Activated CD8-positive, alpha-beta T cell treated with anti-CD3 and anti-CD28 coated beads, Interleukin-2, amount 10 ng/mL, durations not matched to agents 7 days and 5 days (primary cell): Measurements from ENCODE around the gene PVALEF. TPM values are rescaled to one million over a fixed set of nuclear protein-coding genes. Genes with fewer than 3 reads are reported as not detected.
"Not testable (repeated sequence)": the region's sequence is repeated elsewhere in the genome, so short reads cannot be mapped to it uniquely, and the experiment has no call there.

Source experiments
- ATAC-seq: fragments of 150-1000 bp; cut with Tn5 transposase; one replicate; pipeline ENCODE4 v1.10.0; 2021; ENCODE audit warnings: moderate library complexity
- CTCF ChIA-PET: fragments of 350-600 bp; sonication (Branson Sonifier 250); formaldehyde crosslinking; loops from one replicate; lab custom pipeline; 2021; ENCODE audit warnings: antibody characterized with exemption; lab: Charles Lee
- POLR2A ChIA-PET: fragments of 350-600 bp; sonication (Branson Sonifier 250); formaldehyde crosslinking; loops from one replicate; lab custom pipeline; 2021; ENCODE audit warnings: antibody characterized with exemption; lab: Charles Lee
- DNase-seq: peaks from one replicate; pipeline ENCODE4 v3.0.0-alpha.2; 2020
- H3K27ac Mint-ChIP-seq: one replicate; pipeline ENCODE4 v1.8.0; 2021; ENCODE audit warnings: mild to moderate bottlenecking, mixed read lengths
- H3K27me3 Mint-ChIP-seq: one replicate; pipeline ENCODE4 v1.8.0; 2021; ENCODE audit warnings: low read depth, mixed read lengths
- H3K36me3 Mint-ChIP-seq: one replicate; pipeline ENCODE4 v1.8.0; 2021; ENCODE audit warnings: low read depth, mixed read lengths
- H3K4me1 Mint-ChIP-seq: one replicate; pipeline ENCODE4 v1.8.0; 2021; ENCODE audit warnings: low read depth, mixed read lengths
- H3K4me3 Mint-ChIP-seq: one replicate; pipeline ENCODE4 v1.8.0; 2021; ENCODE audit warnings: mild to moderate bottlenecking, mixed read lengths
- H3K9me3 Mint-ChIP-seq: one replicate; pipeline ENCODE4 v1.8.0; 2022; ENCODE audit warnings: mixed read lengths; ENCODE audit not compliant: insufficient read depth
- total RNA-seq, 2 experiments: library from RNA; stranded (reverse); gene quantifications; one replicate each; pipeline ENCODE4 v1.2.3, GENCODE V29; 2021

The PVALEF gene
- total RNA-seq, 2 experiments from 2014 or later: not detected

GRCh38 chr17:81222906-81223761, 57.8 kb downstream of the PVALEF start, which contains the start of gene CEP131:
TSS of gene CEP131 (minus strand) at chr17:81222965. CDS start at chr17:81220056, 2,909 bp downstream.
- POLR2A ChIA-PET: interaction anchor here (1.2 kb wide), 1 partner anchor 16 kb away, joined by 9 read pairs; the partner anchor contains the start of genes NDUFAF8 and TEPSIN
- H3K9me3 Mint-ChIP-seq: no peaks in the 10 kb centered on the region
- peak; percentile 99 for DNase-seq
- peak within 1 kb of the TSS; percentile 67 for H3K27ac Mint-ChIP-seq
- CTCF ChIA-PET: interaction anchor here (0.7 to 1.1 kb wide), 3 partner anchors 30 to 261 kb away, joined by 3 read pairs; no protein-coding TSS in a partner anchor
- peaks cover 10% of the 10 kb centered on the region for H3K36me3 Mint-ChIP-seq
- no peaks in the 10 kb centered on the region for H3K27me3 Mint-ChIP-seq
- H3K4me1 Mint-ChIP-seq: peaks cover 24% of the 10 kb centered on the region
- ATAC-seq: peak; percentile 99
- peak within 1 kb of the TSS; percentile 72 for H3K4me3 Mint-ChIP-seq

- no peaks in the 10 kb centered on the region for H3K9me3 Mint-ChIP-seq
- no peaks in the 10 kb centered on the region for H3K27me3 Mint-ChIP-seq
- CTCF ChIA-PET: no interaction called here
- H3K4me3 Mint-ChIP-seq: peak overlapping the region; percentile 72
- no peak for ATAC-seq
- H3K36me3 Mint-ChIP-seq: peaks cover 15% of the 10 kb centered on the region
- peak overlapping the region; percentile 67 for H3K27ac Mint-ChIP-seq
- no peak for DNase-seq
- POLR2A ChIA-PET: no interaction called here
- H3K4me1 Mint-ChIP-seq: peaks cover 28% of the 10 kb centered on the region
These were observed 58.4 kb downstream of the PVALEF start for GRCh38 chr17:81223762-81224130.

GRCh38 chr17:81227630-81228029, 62.3 kb downstream of the PVALEF start:
- CTCF ChIA-PET, DNase-seq, H3K4me3 Mint-ChIP-seq, H3K9me3 Mint-ChIP-seq, H3K27me3 Mint-ChIP-seq, ATAC-seq, POLR2A ChIA-PET: not testable (repeated sequence)
- Mint-ChIP-seq H3K4me1 (peaks cover 18% of the 10 kb centered on the region), H3K27ac (peak overlapping the region; percentile 7), H3K36me3 (peaks cover 27% of the 10 kb centered on the region)

GRCh38 chr17:81228420-81228819, 63.1 kb downstream of the PVALEF start:
- POLR2A ChIA-PET: no interaction called here
- CTCF ChIA-PET: interaction anchor here (1.1 kb wide), 1 partner anchor 10 kb away, joined by 3 read pairs; the partner anchor contains the start of genes NDUFAF8 and TEPSIN
- ATAC-seq: no peak

GRCh38 chr17:81228834-81229665, 63.7 kb downstream of the PVALEF start:
- Mint-ChIP-seq H3K27me3 (no peaks in the 10 kb centered on the region), H3K9me3 (no peaks in the 10 kb centered on the region), H3K4me3 (no peak overlapping the region), H3K36me3 (peaks cover 24% of the 10 kb centered on the region), H3K4me1 (peaks cover 10% of the 10 kb centered on the region), H3K27ac (no peak overlapping the region)
- DNase-seq (no peak), ATAC-seq (no peak)
- ChIA-PET POLR2A (no interaction called here), CTCF (interaction anchor here (1.1 kb wide), 1 partner anchor 10 kb away, joined by 3 read pairs; the partner anchor contains the start of genes NDUFAF8 and TEPSIN)

More at GRCh38 chr17:81228420-81228819, 63.1 kb downstream of the PVALEF start:
- no peaks in the 10 kb centered on the region for H3K27me3 Mint-ChIP-seq
- no peak overlapping the region for H3K4me3 Mint-ChIP-seq
- peaks cover 16% of the 10 kb centered on the region for H3K4me1 Mint-ChIP-seq
- H3K27ac Mint-ChIP-seq: no peak overlapping the region
- H3K9me3 Mint-ChIP-seq: no peaks in the 10 kb centered on the region
- no peak for DNase-seq
- H3K36me3 Mint-ChIP-seq: peaks cover 27% of the 10 kb centered on the region

- no peaks in the 10 kb centered on the region for H3K27me3 Mint-ChIP-seq
- ChIA-PET POLR2A (no interaction called here), CTCF (no interaction called here)
- DNase-seq (no peak), ATAC-seq (no peak)
- peaks cover 24% of the 10 kb centered on the region for H3K36me3 Mint-ChIP-seq
- peaks cover 10% of the 10 kb centered on the region for H3K4me1 Mint-ChIP-seq
- no peak overlapping the region for H3K27ac Mint-ChIP-seq
- no peak overlapping the region for H3K4me3 Mint-ChIP-seq
- no peaks in the 10 kb centered on the region for H3K9me3 Mint-ChIP-seq
These were observed 64.3 kb downstream of the PVALEF start for GRCh38 chr17:81229666-81229920.

- ChIA-PET CTCF (no interaction called here), POLR2A (interaction anchor here (1.0 kb wide), 1 partner anchor 9 kb away, joined by 4 read pairs; the partner anchor contains the start of genes NDUFAF8 and TEPSIN)
- H3K36me3 Mint-ChIP-seq: peaks cover 24% of the 10 kb centered on the region
- H3K27ac Mint-ChIP-seq: no peak overlapping the region
- no peak for ATAC-seq
- DNase-seq: no peak
- peaks cover 10% of the 10 kb centered on the region for H3K4me1 Mint-ChIP-seq
- no peaks in the 10 kb centered on the region for H3K9me3 Mint-ChIP-seq
- no peaks in the 10 kb centered on the region for H3K27me3 Mint-ChIP-seq
- H3K4me3 Mint-ChIP-seq: no peak overlapping the region
These were observed 64.9 kb downstream of the PVALEF start for GRCh38 chr17:81230043-81230820.

GRCh38 chr17:81231121-81231645, 65.9 kb downstream of the PVALEF start:
- Mint-ChIP-seq H3K27ac (no peak overlapping the region), H3K4me1 (peaks cover 14% of the 10 kb centered on the region), H3K36me3 (peaks cover 24% of the 10 kb centered on the region), H3K9me3 (no peaks in the 10 kb centered on the region), H3K27me3 (no peaks in the 10 kb centered on the region), H3K4me3 (no peak overlapping the region)
- ATAC-seq (no peak), DNase-seq (no peak)
- ChIA-PET CTCF (no interaction called here), POLR2A (no interaction called here)

GRCh38 chr17:81231766-81232581, 66.7 kb downstream of the PVALEF start:
- ChIA-PET POLR2A (interaction anchor here (0.6 kb wide), 1 partner anchor 1372 kb away, joined by 3 read pairs; no protein-coding TSS in a partner anchor), CTCF (no interaction called here)

More at GRCh38 chr17:81231766-81232581, 66.7 kb downstream of the PVALEF start:
- Mint-ChIP-seq H3K4me3 (no peak overlapping the region), H3K27me3 (no peaks in the 10 kb centered on the region), H3K36me3 (peaks cover 24% of the 10 kb centered on the region), H3K4me1 (peaks cover 15% of the 10 kb centered on the region), H3K9me3 (no peaks in the 10 kb centered on the region), H3K27ac (no peak overlapping the region)
- ATAC-seq: no peak
- no peak for DNase-seq
